ENCODE measurements around the gene SHISA9.
A peak's percentile ranks its signal among the peaks of the same experiment; 100 is the strongest.

Gene SHISA9

GRCh38 chr16:12906271-12906670 is 4.9 kb downstream of the SHISA9 start:
- Histone ChIP-seq H3K4me1 (ENCODE audit: control insufficient read depth in 1 of 2, insufficient read depth in 2 of 2, low read length in 2 of 2) (peaks cover 11 to 25% of the 10 kb centered on the region in 2 experiments), H2BK120ac (ENCODE audit: insufficient read depth, low read length, poor library complexity) (no peak overlapping the region), H3K4me2 (ENCODE audit: low read length) (no peak overlapping the region), H2AK5ac (ENCODE audit: low read length) (no peak overlapping the region), H3K9ac (ENCODE audit: low read length) (no peak overlapping the region), H3K23ac (ENCODE audit: low read length) (no peak overlapping the region), H2BK5ac (ENCODE audit: low read depth, low read length, poor library complexity) (no peak overlapping the region), H3K79me2 (ENCODE audit: control insufficient read depth, insufficient read depth, low read length, poor library complexity) (peaks cover 7% of the 10 kb centered on the region), H3K36me3 (ENCODE audit: control insufficient read depth in 1 of 2, insufficient read depth in 2 of 2, low read length in 2 of 2) (peaks cover 0 to 1% of the 10 kb centered on the region in 2 experiments), H3K14ac (ENCODE audit: low read length) (no peak overlapping the region), H3K18ac (ENCODE audit: low read length) (no peak overlapping the region), H2AFZ (ENCODE audit: insufficient read depth, low read length, poor library complexity) (no peak overlapping the region), H4K91ac (ENCODE audit: low read depth, low read length) (no peak overlapping the region), H3K4ac (ENCODE audit: low read depth, low read length) (no peak overlapping the region), H3K9me3 (ENCODE audit: insufficient read depth, low read depth, low read length) (no peaks in the 10 kb centered on the region), H3K4me3 (ENCODE audit: low read depth, low read length) (no peak overlapping the region), H4K8ac (ENCODE audit: low read depth, low read length) (no peak overlapping the region), H4K12ac (ENCODE audit: low read depth, low read length) (no peak overlapping the region), H3K79me1 (ENCODE audit: low read length) (no peaks in the 10 kb centered on the region), H3K27ac (ENCODE audit: low read depth, low read length) (no peak overlapping the region), H3K27me3 (ENCODE audit: insufficient read depth, low read length) (peaks cover 2% of the 10 kb centered on the region), H2BK12ac (ENCODE audit: low read length) (no peak overlapping the region)
- WGBS (ENCODE audit: extremely low coverage, insufficient coverage, insufficient read length), result no CpG with 5 or more reads among the region's 5 CpGs
- no peak for DNase-seq

GRCh38 chr16:12906765-12907516 is 5.5 kb downstream of the SHISA9 start:
- no peak overlapping the region for H2BK120ac ChIP-seq (ENCODE audit: insufficient read depth, low read length, poor library complexity)
- H4K12ac ChIP-seq (ENCODE audit: low read depth, low read length), result no peak overlapping the region
- H3K14ac ChIP-seq (ENCODE audit: low read length), result no peak overlapping the region
- H4K8ac ChIP-seq (ENCODE audit: low read depth, low read length), result no peak overlapping the region
- WGBS (ENCODE audit: extremely low coverage, insufficient coverage, insufficient read length), result 83% methylated on average over 1 of the region's 5 CpGs
- H2BK5ac ChIP-seq (ENCODE audit: low read depth, low read length, poor library complexity), result no peak overlapping the region
- H3K18ac ChIP-seq (ENCODE audit: low read length), result no peak overlapping the region
- no peak overlapping the region for H2AFZ ChIP-seq (ENCODE audit: insufficient read depth, low read length, poor library complexity)
- peaks cover 11 to 22% of the 10 kb centered on the region in 2 experiments for H3K4me1 ChIP-seq (ENCODE audit: control insufficient read depth in 1 of 2, insufficient read depth in 2 of 2, low read length in 2 of 2)
- no peak overlapping the region for H3K9ac ChIP-seq (ENCODE audit: low read length)
- no peak overlapping the region for H2BK12ac ChIP-seq (ENCODE audit: low read length)
- H3K23ac ChIP-seq (ENCODE audit: low read length), result no peak overlapping the region
- H3K27me3 ChIP-seq (ENCODE audit: insufficient read depth, low read length), result peaks cover 2% of the 10 kb centered on the region
- no peak overlapping the region for H3K4me3 ChIP-seq (ENCODE audit: low read depth, low read length)
- no peaks in the 10 kb centered on the region for H3K79me1 ChIP-seq (ENCODE audit: low read length)
- peaks cover 7% of the 10 kb centered on the region for H3K79me2 ChIP-seq (ENCODE audit: control insufficient read depth, insufficient read depth, low read length, poor library complexity)
- H4K91ac ChIP-seq (ENCODE audit: low read depth, low read length), result no peak overlapping the region
- DNase-seq, result no peak
- H3K27ac ChIP-seq (ENCODE audit: low read depth, low read length), result no peak overlapping the region
- no peak overlapping the region for H3K4ac ChIP-seq (ENCODE audit: low read depth, low read length)
- H3K9me3 ChIP-seq (ENCODE audit: insufficient read depth, low read depth, low read length), result no peaks in the 10 kb centered on the region
- peaks cover 0 to 1% of the 10 kb centered on the region in 2 experiments for H3K36me3 ChIP-seq (ENCODE audit: control insufficient read depth in 1 of 2, insufficient read depth in 2 of 2, low read length in 2 of 2)
- no peak overlapping the region for H2AK5ac ChIP-seq (ENCODE audit: low read length)
- H3K4me2 ChIP-seq (ENCODE audit: low read length), result no peak overlapping the region

- H3K23ac ChIP-seq (ENCODE audit: low read length), result no peak overlapping the region
- H3K9ac ChIP-seq (ENCODE audit: low read length), result no peak overlapping the region
- H3K27ac ChIP-seq (ENCODE audit: low read depth, low read length), result no peak overlapping the region
- no peak overlapping the region for H2BK120ac ChIP-seq (ENCODE audit: insufficient read depth, low read length, poor library complexity)
- no peak overlapping the region for H2BK5ac ChIP-seq (ENCODE audit: low read depth, low read length, poor library complexity)
- H3K18ac ChIP-seq (ENCODE audit: low read length), result no peak overlapping the region
- no peak overlapping the region for H4K91ac ChIP-seq (ENCODE audit: low read depth, low read length)
- no peaks in the 10 kb centered on the region for H3K79me1 ChIP-seq (ENCODE audit: low read length)
- H3K14ac ChIP-seq (ENCODE audit: low read length), result no peak overlapping the region
- peaks cover 0 to 1% of the 10 kb centered on the region in 2 experiments for H3K36me3 ChIP-seq (ENCODE audit: control insufficient read depth in 1 of 2, insufficient read depth in 2 of 2, low read length in 2 of 2)
- H3K4me3 ChIP-seq (ENCODE audit: low read depth, low read length), result no peak overlapping the region
- H3K27me3 ChIP-seq (ENCODE audit: insufficient read depth, low read length), result no peaks in the 10 kb centered on the region
- WGBS (ENCODE audit: extremely low coverage, insufficient coverage, insufficient read length), result no CpG with 5 or more reads among the region's 5 CpGs
- peaks cover 5 to 14% of the 10 kb centered on the region in 2 experiments for H3K4me1 ChIP-seq (ENCODE audit: control insufficient read depth in 1 of 2, insufficient read depth in 2 of 2, low read length in 2 of 2)
- H4K12ac ChIP-seq (ENCODE audit: low read depth, low read length), result no peak overlapping the region
- no peak overlapping the region for H4K8ac ChIP-seq (ENCODE audit: low read depth, low read length)
- H3K4ac ChIP-seq (ENCODE audit: low read depth, low read length), result no peak overlapping the region
- no peak overlapping the region for H2BK12ac ChIP-seq (ENCODE audit: low read length)
- H3K79me2 ChIP-seq (ENCODE audit: control insufficient read depth, insufficient read depth, low read length, poor library complexity), result peaks cover 5% of the 10 kb centered on the region
- no peak overlapping the region for H2AFZ ChIP-seq (ENCODE audit: insufficient read depth, low read length, poor library complexity)
- H3K9me3 ChIP-seq (ENCODE audit: insufficient read depth, low read depth, low read length), result no peaks in the 10 kb centered on the region
- no peak overlapping the region for H2AK5ac ChIP-seq (ENCODE audit: low read length)
- no peak overlapping the region for H3K4me2 ChIP-seq (ENCODE audit: low read length)
- DNase-seq, result no peak
These were observed 6.4 kb downstream of the SHISA9 start for GRCh38 chr16:12907670-12908233.

- H4K8ac ChIP-seq (ENCODE audit: low read depth, low read length), result no peak overlapping the region
- no peak overlapping the region for H4K12ac ChIP-seq (ENCODE audit: low read depth, low read length)
- no peak for DNase-seq
- no peak overlapping the region for H2BK5ac ChIP-seq (ENCODE audit: low read depth, low read length, poor library complexity)
- peaks cover 0 to 3% of the 10 kb centered on the region in 2 experiments for H3K4me1 ChIP-seq (ENCODE audit: control insufficient read depth in 1 of 2, insufficient read depth in 2 of 2, low read length in 2 of 2)
- no peak overlapping the region for H2AFZ ChIP-seq (ENCODE audit: insufficient read depth, low read length, poor library complexity)
- H3K4me2 ChIP-seq (ENCODE audit: low read length), result no peak overlapping the region
- no peak overlapping the region for H2BK120ac ChIP-seq (ENCODE audit: insufficient read depth, low read length, poor library complexity)
- H3K9ac ChIP-seq (ENCODE audit: low read length), result no peak overlapping the region
- H3K27me3 ChIP-seq (ENCODE audit: insufficient read depth, low read length), result no peaks in the 10 kb centered on the region
- no peak overlapping the region for H3K18ac ChIP-seq (ENCODE audit: low read length)
- no peak overlapping the region for H3K4me3 ChIP-seq (ENCODE audit: low read depth, low read length)
- no peak overlapping the region for H4K91ac ChIP-seq (ENCODE audit: low read depth, low read length)
- H3K27ac ChIP-seq (ENCODE audit: low read depth, low read length), result peak overlapping the region; percentile 29
- H2BK12ac ChIP-seq (ENCODE audit: low read length), result no peak overlapping the region
- H3K79me2 ChIP-seq (ENCODE audit: control insufficient read depth, insufficient read depth, low read length, poor library complexity), result no peaks in the 10 kb centered on the region
- H3K4ac ChIP-seq (ENCODE audit: low read depth, low read length), result no peak overlapping the region
- peaks cover 0 to 5% of the 10 kb centered on the region in 2 experiments for H3K36me3 ChIP-seq (ENCODE audit: control insufficient read depth in 1 of 2, insufficient read depth in 2 of 2, low read length in 2 of 2)
- H2AK5ac ChIP-seq (ENCODE audit: low read length), result no peak overlapping the region
- no peaks in the 10 kb centered on the region for H3K9me3 ChIP-seq (ENCODE audit: insufficient read depth, low read depth, low read length)
- H3K14ac ChIP-seq (ENCODE audit: low read length), result no peak overlapping the region
- WGBS (ENCODE audit: extremely low coverage, insufficient coverage, insufficient read length), result no CpG with 5 or more reads among the region's 5 CpGs
- peaks cover 1% of the 10 kb centered on the region for H3K79me1 ChIP-seq (ENCODE audit: low read length)
- H3K23ac ChIP-seq (ENCODE audit: low read length), result no peak overlapping the region
These were observed 15.8 kb downstream of the SHISA9 start for GRCh38 chr16:12917246-12917645.

Measured in trophoblast cell (in vitro differentiated cells and primary cell).